ENCODE data around the gene MACROD2.
"Not testable (repeated sequence)": the region's sequence is repeated elsewhere in the genome, so short reads cannot be mapped to it uniquely, and the experiment has no call there.

Gene MACROD2

DNA sequence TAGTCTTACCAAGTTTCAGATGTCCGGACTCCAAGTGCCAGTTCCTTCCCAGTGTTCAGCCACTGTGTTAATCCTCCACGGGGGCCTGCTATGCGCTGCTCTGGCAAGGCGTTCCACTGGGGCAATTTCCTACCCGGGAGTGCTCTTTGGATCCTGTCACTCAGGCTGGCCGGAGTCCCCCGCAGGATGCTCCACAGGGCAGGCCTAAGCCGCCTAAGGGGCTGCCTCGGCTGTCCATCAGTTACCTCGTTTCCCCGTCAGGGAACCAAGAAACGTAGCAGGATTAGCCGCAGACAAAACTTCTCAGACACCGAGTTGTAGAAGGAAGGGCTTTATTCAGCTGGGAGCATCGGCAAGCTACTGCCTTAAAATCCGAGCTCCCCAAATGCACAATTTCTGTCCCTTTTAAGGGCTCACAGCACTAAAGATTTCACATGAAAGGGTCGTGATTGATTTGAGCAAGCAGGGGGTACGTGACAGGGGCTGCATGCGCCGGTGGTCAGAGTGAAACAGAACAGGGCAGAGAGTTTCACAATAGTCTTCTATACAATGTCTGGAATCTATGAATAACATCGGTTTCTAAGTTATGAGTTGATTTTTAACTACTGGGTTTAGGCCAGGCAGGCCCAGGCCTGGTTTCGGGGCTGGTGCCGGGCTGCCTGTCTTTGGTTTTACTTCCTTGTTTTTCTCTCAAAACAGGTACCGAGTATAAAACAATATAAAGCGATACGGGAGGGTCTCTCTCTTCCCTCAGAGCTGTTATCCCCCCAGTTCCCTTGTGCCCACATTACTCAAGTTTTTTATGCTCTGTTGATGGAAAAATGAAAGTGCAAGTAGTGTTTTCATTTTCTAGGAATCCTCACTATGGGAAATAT lies 1990.4 kb downstream of the MACROD2 start:
- DNase-seq: not testable (repeated sequence)

DNA sequence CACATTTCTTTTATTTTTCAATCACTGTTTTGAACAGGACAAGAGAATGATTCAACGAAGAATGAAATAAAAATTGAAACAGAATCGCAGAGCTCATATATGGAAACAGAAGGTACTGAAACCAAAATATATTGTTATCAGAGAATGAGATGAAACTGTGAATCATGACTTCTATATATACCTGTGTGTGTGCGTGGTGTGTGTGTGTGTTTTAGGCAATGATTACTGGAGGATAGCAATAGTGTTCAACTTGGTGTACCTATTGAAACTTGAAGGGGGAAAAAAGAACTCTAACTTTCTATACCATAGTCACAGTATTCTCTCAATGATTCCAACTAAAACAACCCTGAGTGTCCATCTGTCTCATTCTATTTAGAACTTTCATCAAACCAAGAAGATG lies 1991.4 kb downstream of the MACROD2 start:
- no peak for DNase-seq

DNA sequence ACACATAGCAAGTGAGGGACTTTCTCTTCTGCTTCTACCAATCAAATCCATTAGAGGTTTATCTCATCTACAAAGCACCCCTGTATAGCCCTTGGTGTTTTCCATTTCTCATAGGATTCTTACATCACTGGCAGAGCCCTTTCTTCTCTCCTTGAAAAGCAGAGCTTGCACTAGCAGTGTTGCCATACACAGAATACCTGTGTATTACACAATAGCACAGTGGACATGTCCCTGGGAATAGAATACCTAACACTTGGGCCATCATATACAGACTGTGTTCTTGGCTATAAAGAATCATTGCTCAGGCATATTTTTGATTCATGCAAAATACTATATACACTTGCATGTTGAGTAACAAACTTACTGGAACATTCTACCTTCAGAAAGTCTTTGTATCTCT lies 1996.0 kb downstream of the MACROD2 start:
- DNase-seq: no peak

DNA sequence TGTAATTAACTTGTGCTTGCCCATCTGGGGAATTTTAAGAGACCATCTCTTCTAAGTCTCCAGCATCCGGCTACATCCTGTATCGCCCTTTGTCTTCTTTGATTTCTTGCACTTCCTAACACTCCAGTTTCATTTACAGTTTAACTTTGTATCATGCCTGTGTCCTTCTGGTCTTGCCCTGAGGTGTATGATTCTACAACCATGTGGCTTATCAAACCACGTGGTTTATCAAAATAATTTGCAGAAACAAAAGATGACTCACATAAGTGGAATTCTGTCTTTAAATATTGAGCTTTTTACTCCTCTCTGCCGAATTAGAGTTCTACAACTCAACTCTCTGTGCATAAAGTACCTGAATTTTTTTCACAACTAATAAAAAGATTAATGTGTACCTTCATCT lies 1997.2 kb downstream of the MACROD2 start:
- no peak for DNase-seq

DNA sequence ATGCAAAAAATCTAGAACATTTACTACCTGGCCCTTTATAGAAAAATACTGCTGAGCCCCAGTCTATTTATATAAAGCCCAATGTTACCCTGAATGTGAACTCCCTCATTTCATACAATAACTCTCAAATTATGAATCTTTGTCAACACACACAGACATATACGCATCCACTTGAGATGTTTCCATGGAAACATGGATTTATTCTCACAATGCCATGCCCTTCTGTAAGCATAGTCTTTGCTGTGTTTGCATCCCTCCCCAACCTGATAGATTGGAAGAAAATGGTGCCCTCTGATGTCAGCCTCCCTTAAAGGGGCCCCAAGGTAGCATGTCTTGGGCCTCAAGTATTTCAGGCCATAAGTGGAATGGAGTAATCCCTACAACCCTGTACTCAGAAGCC lies 2004.8 kb downstream of the MACROD2 start:
- no peak for DNase-seq

DNA sequence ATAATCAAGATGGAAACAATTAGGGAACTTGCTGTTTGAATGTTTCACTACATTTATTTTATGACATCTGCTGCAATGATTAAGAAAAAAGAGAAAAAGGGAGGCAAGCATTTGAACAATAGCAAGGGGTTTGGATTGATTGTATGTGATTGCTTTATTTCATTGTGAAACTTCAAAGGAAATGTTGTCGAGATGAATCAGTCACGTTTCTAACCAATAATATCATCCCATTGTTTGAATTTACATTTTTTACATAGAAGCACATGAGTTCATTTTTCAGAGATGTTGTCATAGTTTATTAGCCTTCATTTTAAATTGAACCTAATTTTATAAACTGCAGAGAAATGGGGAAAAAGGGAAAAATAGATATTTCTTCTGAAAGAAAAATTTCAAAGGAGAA lies 2006.0 kb downstream of the MACROD2 start:
- DNase-seq: no peak

DNA sequence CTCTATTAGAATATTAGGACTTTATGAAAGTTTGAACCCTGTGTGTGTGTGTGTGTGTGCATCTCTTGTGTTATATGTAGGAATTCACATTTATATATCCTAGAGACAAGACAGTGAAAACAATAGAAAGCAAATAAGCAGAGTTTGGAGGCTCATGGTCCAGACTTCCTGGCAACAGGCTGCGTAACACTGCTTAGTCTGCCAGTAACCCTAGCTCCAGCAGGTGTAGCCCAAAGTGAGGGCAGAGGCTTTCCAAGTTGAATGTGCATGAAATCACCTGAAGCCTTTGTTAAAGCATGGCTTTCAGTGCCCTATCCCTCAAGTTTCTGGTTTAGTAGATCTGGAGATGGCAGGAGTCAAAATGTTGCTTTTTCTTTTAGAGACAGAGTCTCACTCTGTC lies 2008.0 kb downstream of the MACROD2 start:
- no peak for DNase-seq

DNA sequence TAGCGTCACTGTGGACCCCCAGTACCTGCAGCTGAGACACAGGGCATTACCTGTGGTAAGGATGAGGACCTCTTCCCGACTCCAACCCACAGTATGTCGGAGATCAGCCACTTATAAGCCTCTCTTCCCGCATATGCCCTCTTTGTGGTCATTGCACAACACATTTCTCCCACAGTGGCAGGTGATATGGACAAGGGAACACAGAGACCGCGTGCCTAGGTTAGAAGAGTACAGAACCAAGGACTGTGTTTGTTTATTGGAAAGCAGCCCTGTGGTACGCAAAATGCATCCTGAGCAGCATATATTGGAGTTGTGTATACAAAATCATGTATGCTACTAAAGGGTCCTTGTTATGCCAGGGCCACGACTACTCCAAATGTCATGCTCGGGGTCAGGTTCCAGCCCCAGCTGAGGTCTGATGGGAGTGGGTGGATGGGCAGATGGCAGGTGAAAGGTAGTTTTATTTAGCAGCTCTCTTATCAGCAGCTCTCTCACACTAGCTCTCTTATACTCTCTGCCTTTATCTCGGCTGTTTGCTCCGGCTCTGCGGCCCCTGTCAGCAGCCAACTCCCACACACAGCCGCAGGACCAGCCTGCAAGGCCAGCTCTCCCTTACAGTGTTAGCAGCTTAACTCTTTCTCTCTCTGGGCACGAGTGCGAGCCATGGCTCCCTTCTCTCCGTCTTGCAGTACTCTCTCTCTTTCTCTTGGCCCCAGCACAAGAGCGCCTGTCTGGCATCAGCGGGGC lies 2009.0 kb downstream of the MACROD2 start:
- DNase-seq: peak; percentile 22

DNA sequence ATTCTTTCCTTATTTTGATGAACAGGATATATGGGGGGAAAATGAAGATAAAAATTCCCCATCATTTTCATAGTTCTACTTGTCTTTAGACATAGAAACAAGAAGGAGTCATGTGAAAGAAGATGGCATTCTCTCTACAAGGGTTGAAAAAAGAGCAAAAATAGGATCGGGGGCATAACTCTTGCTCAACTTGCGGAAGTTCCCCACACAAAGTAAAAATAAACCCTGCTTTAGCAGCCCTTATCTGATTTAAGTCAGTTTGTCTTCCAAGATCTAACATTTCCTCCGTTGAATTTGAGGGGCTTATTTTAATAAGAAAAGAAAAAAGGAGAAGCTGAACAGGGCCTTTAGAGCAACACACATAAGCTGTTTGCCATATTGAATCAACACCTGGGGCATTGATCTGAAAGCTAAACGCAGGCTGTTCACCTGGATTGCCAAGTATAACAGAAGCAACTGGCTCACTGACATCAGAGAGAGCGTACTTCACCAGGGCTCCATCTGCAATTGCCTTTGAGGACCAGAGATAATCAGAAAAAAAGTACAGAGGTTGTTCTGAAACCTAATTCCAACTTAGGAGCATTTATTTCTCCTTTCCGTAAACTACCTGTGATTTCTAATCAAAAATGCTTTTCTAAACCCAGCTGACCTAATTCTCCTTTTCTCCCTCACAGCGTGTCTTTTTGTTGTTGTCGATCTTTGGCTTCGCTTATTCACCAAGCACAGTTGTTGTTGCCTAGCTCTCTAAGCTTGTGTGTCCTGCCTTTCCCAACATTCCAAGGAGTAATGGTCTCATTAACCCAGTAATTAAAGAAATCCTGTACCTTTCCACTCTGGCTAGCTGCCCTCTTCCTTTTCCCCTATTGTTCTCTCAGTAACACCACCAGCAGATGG lies 2010.0 kb downstream of the MACROD2 start:
- DNase-seq: no peak

DNA sequence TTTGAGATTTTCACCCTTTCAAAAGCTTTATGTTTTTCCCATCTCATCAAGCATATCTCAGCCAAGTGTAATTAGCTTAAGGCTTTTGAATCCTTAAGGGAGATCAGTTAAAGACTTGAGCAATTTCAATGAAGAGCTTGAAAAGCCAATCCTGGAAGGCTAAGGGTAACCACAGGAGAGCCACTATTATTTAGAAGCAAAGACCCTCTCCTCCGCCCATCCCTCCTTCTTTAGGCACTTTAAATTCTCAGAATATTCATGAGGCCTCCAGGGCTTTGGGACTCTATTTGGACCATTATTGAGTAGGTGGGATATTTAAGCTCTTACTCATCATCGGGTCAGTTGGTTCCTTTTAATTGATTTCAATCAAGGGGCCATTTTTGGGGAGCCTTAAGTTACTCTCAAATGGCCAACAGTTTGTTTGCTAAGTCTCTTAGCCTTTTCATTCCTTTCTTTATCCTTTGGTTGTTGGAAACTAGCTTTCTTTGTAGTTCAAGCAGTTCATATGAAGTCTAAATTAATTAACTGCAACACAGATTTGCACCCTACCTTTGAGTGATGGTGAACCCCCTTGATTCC lies 2010.7 kb downstream of the MACROD2 start:
- no peak for DNase-seq

DNA sequence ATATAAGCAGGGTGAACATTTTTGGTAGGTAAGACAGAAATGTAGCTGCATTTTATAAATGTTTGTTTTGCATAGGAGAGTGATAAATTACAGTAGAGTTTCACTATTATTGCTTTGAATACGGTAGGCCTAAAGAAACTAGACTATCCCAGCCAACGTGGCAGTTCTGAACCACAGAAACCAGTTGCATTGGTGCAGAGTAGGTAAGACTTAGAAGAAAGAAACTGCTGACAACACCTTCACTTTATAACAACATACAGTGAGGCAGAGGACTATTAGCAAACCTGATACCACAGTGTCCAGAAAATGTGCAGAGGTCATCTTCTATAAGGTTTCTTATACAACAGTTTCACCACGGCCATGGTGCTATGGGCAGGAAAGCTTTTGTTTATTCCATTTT lies 2011.8 kb downstream of the MACROD2 start:
- DNase-seq: no peak

DNA sequence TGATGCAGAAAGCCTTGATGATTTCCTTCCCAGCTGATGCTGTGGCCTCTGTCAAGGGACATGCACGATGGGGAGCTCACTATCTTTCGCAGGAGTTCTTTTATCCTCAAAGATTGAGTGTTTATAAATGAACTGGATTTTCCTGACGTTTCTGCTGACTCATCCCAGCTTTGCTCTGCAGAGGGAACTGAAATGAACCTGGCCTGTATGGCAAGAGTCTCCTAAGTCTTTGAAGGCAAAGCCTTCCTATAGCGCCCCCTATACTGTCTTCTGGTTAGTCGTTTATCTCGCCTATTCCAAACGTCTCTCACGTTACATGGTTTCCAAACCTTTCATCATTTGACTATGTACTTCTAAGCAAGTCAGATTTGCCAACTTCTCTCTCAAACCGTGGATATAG lies 2012.6 kb downstream of the MACROD2 start:
- DNase-seq: no peak

DNA sequence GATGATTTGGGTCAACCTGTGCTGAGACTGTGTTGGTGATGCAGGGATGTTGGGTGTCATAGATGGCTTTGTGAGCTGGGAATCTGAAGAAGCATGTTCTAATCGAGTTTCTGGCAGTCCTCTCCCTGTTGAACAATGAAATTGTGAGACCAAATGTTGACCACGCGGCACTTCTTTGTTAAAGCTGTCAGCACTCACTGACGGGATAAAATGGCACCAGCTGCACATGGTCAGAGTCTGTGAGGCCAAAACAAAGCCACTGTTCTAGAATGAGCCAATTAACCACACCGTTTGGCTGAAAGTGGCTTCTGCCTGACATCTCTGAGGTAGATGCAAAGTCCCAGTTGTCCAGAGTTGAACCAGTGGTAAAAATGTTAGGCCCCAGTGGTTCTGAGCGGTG lies 2015.7 kb downstream of the MACROD2 start:
- DNase-seq: no peak

DNA sequence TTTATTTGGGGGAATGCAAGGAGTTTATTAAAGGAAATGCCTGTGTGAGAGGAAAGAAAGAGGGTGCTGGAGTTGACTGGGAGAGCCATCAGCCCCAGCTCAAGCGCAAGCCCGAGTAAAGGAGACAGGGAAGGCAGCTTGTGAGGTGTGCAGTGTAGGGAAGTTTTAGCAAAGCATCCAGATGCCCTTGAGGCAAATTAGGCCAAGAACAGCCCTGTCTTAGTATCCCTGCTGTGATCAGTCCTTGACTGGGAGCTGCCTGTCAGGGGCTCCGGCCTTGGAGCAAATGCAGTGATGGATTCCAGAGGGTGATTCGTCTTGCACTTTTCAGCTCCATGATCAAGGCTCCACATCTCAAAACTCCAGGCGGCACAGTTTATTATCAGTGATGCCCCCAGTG lies 2016.2 kb downstream of the MACROD2 start:
- DNase-seq: no peak

DNA sequence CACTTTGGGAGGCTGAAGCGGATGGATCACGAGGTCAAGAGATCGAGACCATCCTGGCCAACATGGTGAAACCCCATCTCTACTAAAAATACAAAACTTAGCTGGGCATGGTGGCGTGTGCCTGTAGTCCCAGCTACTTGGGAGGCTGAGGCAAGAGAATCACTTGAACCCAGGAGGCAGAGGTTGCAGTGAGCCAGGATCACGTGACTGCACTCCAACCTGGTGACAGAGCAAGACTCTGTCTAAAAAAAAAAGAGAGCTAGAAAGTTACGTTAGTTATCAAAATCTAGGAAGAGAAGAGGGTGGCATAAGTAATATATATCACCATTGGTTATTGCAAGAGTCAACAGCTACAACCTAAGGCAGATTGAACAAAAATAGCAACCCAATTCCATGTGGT lies 2017.6 kb downstream of the MACROD2 start:
- not testable (repeated sequence) for DNase-seq

DNA sequence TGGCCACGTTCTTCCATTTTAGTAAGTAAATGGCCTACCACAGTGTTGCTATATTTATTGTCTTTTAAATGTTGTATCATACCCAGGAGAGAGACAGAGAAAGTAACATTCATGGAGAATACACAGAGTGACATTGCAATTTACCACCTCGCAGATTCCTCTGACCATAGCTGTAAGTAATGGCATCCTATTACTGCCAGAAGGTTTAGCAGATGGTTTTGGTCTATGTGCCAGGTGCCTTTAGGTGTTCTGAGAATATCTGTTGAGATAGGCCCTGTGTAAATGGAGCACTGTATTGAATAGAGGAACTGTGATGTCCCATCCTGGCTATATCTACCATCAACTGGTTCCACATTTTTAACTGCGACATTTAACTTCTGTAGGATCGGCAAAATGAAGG lies 2018.3 kb downstream of the MACROD2 start:
- DNase-seq: no peak

DNA sequence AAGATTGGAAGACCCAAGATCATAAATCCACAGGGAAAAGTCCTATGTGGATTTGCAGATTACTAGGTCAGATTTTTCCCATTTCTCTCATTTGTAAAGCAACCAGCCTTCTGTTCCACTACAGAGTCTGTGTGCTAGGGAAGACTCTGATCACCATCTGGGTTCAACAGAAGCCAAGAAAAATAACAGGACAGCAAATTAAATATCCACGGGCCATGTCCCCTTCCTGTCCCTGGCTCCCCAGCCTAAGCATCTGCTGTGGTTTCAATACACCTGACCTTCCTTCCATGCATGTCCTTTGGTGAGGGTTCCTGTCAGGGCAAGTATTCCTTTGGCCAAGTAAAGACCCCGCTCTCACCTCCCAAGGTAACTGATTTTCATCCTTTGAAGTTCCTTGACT lies 2019.1 kb downstream of the MACROD2 start:
- DNase-seq: no peak

DNA sequence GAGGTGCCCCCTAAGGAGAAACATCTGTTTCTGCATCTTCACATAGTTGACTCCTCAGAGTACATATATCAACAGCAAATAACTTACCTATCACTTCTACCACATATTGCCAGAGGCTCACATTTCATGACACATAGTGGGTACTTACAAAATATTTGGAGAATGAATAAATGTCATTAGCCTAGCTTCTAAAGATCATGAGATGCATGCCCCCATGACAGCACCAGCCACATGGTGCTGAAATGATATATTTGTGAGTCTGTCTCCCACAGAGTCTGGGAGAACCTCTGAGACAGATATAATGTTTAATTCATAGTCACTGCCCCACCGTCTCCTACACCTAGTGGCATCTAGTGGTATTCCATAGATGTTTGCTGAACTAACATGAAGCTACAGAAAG lies 2022.3 kb downstream of the MACROD2 start:
- no peak for DNase-seq

DNA sequence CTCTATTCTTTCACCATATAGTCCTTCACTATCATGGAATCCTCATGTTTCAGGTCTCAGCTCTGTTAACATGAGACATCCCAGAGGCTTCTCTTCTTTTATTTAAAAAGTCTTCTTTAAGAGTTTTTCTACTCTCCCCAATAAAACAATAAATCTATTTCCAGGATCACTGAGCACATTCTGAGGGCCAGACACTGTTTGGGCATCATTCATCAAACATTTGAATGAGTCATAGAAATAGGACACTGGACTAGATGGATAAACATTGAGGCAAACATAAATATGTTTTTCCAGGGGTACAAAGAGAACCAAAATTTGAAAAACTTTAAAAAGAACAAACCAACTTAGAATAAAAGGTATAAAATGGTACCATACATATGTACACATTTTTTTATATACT lies 2023.6 kb downstream of the MACROD2 start:
- DNase-seq: no peak

DNA sequence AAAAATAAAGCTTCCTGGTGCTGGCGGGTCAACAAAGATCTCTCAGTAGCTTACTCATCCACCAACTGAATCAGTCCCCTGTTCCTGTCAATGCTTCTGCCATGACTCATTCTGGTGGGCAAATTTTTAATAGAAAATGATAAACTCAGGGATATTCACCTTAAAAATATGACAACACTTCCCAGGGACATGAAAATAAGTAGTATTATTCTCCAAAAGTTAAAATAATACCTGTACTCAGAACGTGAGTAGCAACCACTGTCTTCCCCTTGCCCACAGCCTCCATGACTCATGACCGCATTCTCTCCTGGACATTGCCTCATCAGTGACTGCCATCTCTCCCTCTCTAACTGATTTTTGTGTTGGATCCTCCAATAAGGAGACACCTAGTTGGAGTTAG lies 2025.7 kb downstream of the MACROD2 start:
- DNase-seq: no peak

DNA sequence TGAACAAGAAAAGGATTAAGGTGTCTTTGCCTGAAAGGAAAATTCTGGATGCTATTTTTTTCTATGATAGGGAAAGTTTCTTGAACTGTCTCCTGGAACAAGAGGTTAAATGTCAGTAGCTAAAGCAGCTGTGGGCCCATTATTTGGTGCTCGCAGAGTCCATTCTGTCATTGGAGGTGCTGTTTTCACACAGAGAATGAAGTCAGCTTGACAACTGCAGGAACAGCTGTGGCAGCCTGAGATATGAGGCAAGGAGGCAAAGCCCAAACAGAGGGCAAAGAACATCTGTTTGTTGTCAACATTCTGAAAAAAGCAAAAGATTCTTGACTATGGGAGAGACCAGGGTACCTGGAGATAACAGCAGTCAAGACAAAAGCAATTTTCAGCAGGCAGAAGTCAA lies 2029.8 kb downstream of the MACROD2 start:
- no peak for DNase-seq

DNA sequence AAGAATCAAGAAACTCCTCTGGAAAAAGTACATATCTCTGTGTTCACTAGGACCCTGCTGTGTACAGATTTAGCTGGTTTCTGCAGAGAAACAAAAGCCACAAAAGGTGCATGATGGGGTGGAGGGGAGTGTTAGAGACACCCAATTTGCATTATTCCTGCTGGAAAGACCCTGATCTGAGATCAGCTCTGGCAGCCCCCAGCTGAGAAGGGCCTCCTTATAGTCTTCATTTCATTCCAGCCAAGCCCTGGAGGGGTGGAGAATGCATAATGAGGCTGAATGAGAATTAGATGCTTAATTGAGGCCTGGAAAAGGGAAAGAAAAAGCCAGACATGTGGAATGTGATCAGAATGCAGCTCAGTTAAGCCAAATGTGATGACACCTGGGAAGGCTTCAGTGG lies 2032.4 kb downstream of the MACROD2 start:
- no peak for DNase-seq

DNA sequence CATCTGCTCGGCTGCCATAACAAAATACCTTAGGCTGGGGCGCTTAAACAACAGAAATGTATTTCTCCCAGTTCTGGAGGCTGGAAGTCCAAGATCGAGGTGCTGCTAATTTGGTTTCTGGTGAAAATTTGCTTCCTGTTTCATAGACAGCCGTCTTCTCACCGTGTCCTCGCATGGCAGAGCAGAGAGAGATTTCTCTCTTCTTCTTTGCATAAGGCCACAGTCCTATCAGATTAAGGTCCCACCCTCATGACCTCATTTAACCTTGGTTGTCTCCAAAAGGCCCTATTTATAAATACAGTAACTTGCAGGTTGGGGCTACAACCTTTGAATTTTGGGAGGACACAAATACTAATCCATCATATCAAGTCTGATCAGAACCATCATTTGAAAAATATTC lies 2033.6 kb downstream of the MACROD2 start:
- no peak for DNase-seq

Measured in NCI-H510A (cell line).